Activated naive CD8-positive, alpha-beta T cell treated with anti-CD3 and anti-CD28 coated beads for 36 hours (primary cell): Measurements from ENCODE around the gene ARF3. TPM values are rescaled to one million over a fixed set of nuclear protein-coding genes. Genes with fewer than 3 reads are reported as not detected.
A peak's percentile ranks its signal among the peaks of the same experiment; 100 is the strongest.

ENCODE experiments used
- DNase-seq: peaks from one replicate; pipeline ENCODE4 v3.0.0; 2021
- H3K27ac Mint-ChIP-seq: one replicate; pipeline ENCODE4 v1.8.0; 2022; ENCODE audit warnings: mild to moderate bottlenecking, moderate library complexity, mixed read lengths
- H3K27me3 Mint-ChIP-seq: one replicate; pipeline ENCODE4 v1.8.0; 2022; ENCODE audit warnings: mild to moderate bottlenecking, mixed read lengths
- H3K36me3 Mint-ChIP-seq: one replicate; pipeline ENCODE4 v1.8.0; 2021; ENCODE audit warnings: mild to moderate bottlenecking, mixed read lengths
- H3K4me1 Mint-ChIP-seq: one replicate; pipeline ENCODE4 v1.8.0; 2021; ENCODE audit warnings: mixed read lengths
- H3K4me3 Mint-ChIP-seq: one replicate; pipeline ENCODE4 v1.8.0; 2022; ENCODE audit warnings: mild to moderate bottlenecking, moderate library complexity, mixed read lengths
- H3K9me3 Mint-ChIP-seq: one replicate; pipeline ENCODE4 v1.8.0; 2022; ENCODE audit warnings: mixed read lengths
- total RNA-seq, 2 experiments: library from RNA; stranded (reverse); gene quantifications; one replicate each; pipeline ENCODE4 v1.2.3, GENCODE V29; 2021

Gene ARF3
- total RNA-seq, 2 experiments from 2014 or later, result 81.8 to 82.5 TPM

DNA sequence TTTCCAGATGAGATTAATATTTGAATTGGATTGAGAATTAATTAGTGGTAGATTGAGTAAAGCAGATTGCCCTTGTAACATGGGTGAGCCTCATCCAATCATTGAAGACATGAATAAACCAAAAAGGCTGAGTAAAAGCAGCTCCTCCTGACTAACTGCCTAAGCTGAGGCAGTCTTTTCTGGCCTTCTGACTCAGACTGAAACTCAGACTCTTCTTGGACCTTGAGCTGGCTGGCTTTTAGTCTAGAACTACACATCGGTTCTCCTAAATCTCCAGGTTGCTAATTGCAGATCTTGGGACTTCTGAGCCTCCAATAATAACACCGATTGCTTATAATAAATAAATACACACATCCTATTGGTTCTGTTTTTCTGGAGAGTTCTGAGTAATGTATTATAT lies 56.0 kb downstream of the ARF3 start:
- H3K27ac Mint-ChIP-seq, result no peak overlapping the region
- no peaks in the 10 kb centered on the region for H3K36me3 Mint-ChIP-seq
- DNase-seq, result no peak
- H3K4me3 Mint-ChIP-seq, result no peak overlapping the region
- H3K4me1 Mint-ChIP-seq, result peaks cover 7% of the 10 kb centered on the region
- peaks cover 5% of the 10 kb centered on the region for H3K27me3 Mint-ChIP-seq
- no peaks in the 10 kb centered on the region for H3K9me3 Mint-ChIP-seq

- H3K9me3 Mint-ChIP-seq, result no peaks in the 10 kb centered on the region
- H3K4me1 Mint-ChIP-seq, result peaks cover 7% of the 10 kb centered on the region
- no peaks in the 10 kb centered on the region for H3K36me3 Mint-ChIP-seq
- no peak overlapping the region for H3K4me3 Mint-ChIP-seq
- H3K27me3 Mint-ChIP-seq, result peaks cover 8% of the 10 kb centered on the region
- H3K27ac Mint-ChIP-seq, result no peak overlapping the region
- DNase-seq, result no peak
Observed at GRCh38 chr12:48899651-48900050, 57.6 kb downstream of the ARF3 start.

GRCh38 chr12:48894271-48894670 lies 63.0 kb downstream of the ARF3 start:
- Mint-ChIP-seq H3K27ac (no peak overlapping the region), H3K27me3 (peaks cover 34% of the 10 kb centered on the region), H3K4me1 (peaks cover 6% of the 10 kb centered on the region), H3K9me3 (no peaks in the 10 kb centered on the region), H3K36me3 (no peaks in the 10 kb centered on the region), H3K4me3 (no peak overlapping the region)
- DNase-seq, result no peak

DNA sequence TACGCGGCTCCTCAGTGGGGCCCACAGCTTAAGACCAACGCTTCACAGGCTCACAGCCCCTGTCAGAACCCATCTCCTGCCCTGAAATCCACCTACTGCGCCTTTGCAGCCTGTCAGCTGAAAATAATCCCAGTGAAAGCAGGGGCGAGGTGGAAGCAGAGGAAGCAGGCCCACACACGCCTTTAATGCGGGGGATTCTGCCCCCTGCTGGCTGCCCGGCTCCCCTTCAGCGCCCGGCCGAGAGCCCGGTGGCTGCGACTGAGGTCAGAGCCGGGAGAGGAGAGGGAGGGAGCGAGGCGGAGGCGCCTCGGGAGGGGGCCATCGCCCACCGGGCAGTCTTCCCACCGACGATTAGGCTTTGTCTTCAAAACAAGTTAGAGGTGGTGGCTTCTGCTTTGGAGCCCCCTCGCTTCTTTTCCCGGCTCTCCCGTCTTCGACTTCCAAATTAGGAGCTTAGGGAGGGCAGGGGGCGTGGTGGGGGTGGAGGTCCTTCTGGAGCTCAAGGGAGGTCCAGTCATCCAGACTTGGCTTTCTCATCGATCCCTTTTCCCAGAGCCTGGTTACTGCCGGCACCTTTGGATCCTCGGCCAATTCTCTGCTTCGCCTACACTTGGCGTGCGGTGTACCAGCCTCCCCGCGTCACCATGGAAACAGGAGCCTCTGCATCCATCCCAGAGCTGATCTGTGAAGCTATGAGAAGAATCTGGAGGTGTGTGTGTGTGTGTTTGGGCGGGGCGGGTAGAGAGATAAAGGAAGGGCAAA lies 66.4 kb downstream of the ARF3 start:
- peak; percentile 79 for DNase-seq
- peaks cover 6% of the 10 kb centered on the region for H3K4me1 Mint-ChIP-seq
- no peak overlapping the region for H3K27ac Mint-ChIP-seq
- no peaks in the 10 kb centered on the region for H3K36me3 Mint-ChIP-seq
- no peak overlapping the region for H3K4me3 Mint-ChIP-seq
- peaks cover 28% of the 10 kb centered on the region for H3K27me3 Mint-ChIP-seq
- no peaks in the 10 kb centered on the region for H3K9me3 Mint-ChIP-seq

DNA sequence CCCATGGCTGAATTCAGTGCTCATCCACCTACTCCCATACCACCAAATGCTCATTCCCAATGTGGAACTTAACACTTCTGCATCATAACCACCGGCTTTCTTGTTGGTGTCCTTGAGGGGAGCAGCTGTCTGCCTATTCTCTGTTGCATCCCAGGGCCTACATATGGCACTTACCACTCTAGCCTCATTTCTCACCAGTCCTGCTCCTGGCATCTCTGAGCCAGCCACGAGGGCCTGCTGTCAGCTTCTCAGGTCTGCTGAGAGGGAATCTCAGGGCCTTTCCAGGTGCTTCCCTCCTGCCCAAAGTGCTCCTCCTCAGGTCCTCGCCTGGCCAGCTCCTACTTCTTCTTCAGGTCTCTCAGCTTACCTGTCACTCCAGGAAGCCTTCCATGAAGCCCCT lies 67.6 kb downstream of the ARF3 start:
- DNase-seq, result no peak
- Mint-ChIP-seq H3K4me1 (peaks cover 6% of the 10 kb centered on the region), H3K27ac (no peak overlapping the region), H3K36me3 (no peaks in the 10 kb centered on the region), H3K9me3 (no peaks in the 10 kb centered on the region), H3K27me3 (peaks cover 26% of the 10 kb centered on the region), H3K4me3 (no peak overlapping the region)

Other genes starting within 250 kb of the ARF3 start
- 10 to 100 TPM; 62.0 to 65.5 TPM for gene CCNT1, start 240.8 kb downstream of the ARF3 start, total RNA-seq
- under 1 TPM in 1 of 2 experiments, not detected in 1; 0.18 TPM for gene ADCY6, start 168.4 kb downstream of the ARF3 start, total RNA-seq
- gene CACNB3, start 139.0 kb downstream of the ARF3 start, total RNA-seq, result 1 to 10 TPM; 4.4 to 4.6 TPM
- 100 to 1,000 TPM; 123 to 129 TPM for gene DDX23, start 105.3 kb downstream of the ARF3 start, total RNA-seq
- gene RND1, start 91.6 kb downstream of the ARF3 start, total RNA-seq, result 1 to 10 TPM; 2.6 to 3.1 TPM
- gene FKBP11, start 32.0 kb downstream of the ARF3 start, total RNA-seq, result 100 to 1,000 TPM in 1 of 2 experiments, 10 to 100 TPM in 1; 97.4 to 104 TPM
- gene WNT10B, start 14.2 kb upstream of the ARF3 start, total RNA-seq, result under 1 TPM; 0.24 to 0.39 TPM
- gene WNT1, start 20.8 kb upstream of the ARF3 start, total RNA-seq, result not detected
- 1 to 10 TPM; 1.3 to 1.4 TPM for gene DDN, start 41.9 kb upstream of the ARF3 start, total RNA-seq
- 10 to 100 TPM; 57.9 to 60.9 TPM for gene PRKAG1, start 61.3 kb upstream of the ARF3 start, total RNA-seq
- 10 to 100 TPM; 45.3 to 47.5 TPM for gene KMT2D, start 103.3 kb upstream of the ARF3 start, total RNA-seq
- gene RHEBL1, start 112.5 kb upstream of the ARF3 start, total RNA-seq, result 10 to 100 TPM; 11.0 to 13.2 TPM
- gene DHH, start 137.3 kb upstream of the ARF3 start, total RNA-seq, result not detected
- 10 to 100 TPM; 21.9 to 25.4 TPM for gene LMBR1L, start 153.4 kb upstream of the ARF3 start, total RNA-seq
- 1,000 to 10,000 TPM; 2,350 to 2,390 TPM for gene TUBA1B, start 173.9 kb upstream of the ARF3 start, total RNA-seq
- gene TUBA1A, start 231.6 kb upstream of the ARF3 start, total RNA-seq, result 10 to 100 TPM; 54.3 to 55.0 TPM